HFFc6 (cell line): Measurements from ENCODE around the gene SCN4B. TPM values are rescaled to one million over a fixed set of nuclear protein-coding genes. Genes with fewer than 3 reads are reported as not detected.

ENCODE experiments used
- DNase-seq: peaks from one replicate; pipeline ENCODE4 v3.0.0-alpha.2; 2018
- H3K27ac Mint-ChIP-seq: 2 replicates; pipeline ENCODE4 v1.8.0; 2020; ENCODE audit warnings: mild to moderate bottlenecking, mixed read lengths
- H3K27me3 Mint-ChIP-seq: 2 replicates; pipeline ENCODE4 v1.8.0; 2021; ENCODE audit warnings: mild to moderate bottlenecking, moderate library complexity, mixed read lengths; ENCODE audit not compliant: insufficient read depth
- H3K36me3 Mint-ChIP-seq: 2 replicates; pipeline ENCODE4 v1.8.0; 2021; ENCODE audit warnings: low read depth, mixed read lengths
- H3K4me1 Mint-ChIP-seq: 2 replicates; pipeline ENCODE4 v1.8.0; 2020; ENCODE audit warnings: low read depth, mixed read lengths
- H3K4me3 Mint-ChIP-seq: 2 replicates; pipeline ENCODE4 v1.8.0; 2020; ENCODE audit warnings: mild to moderate bottlenecking, moderate library complexity, mixed read lengths
- H3K9me3 Mint-ChIP-seq: 2 replicates; pipeline ENCODE4 v1.8.0; 2020; ENCODE audit warnings: mild to moderate bottlenecking, mixed read lengths
- CTCF ChIP-seq: fragments of 200-600 bp; sonication (generic); IDR thresholded peaks from 2 replicates; pipeline ENCODE4 v1.5.0; 2021; ENCODE audit warnings: antibody characterized with exemption, mild to moderate bottlenecking
- total RNA-seq, 6 experiments: library from RNA; stranded (reverse); fragmentation: NEBNext Ultra II Directional; extraction: Animal tissue kit (Norgen Biotek cat#: 25700); gene quantifications; 2 replicates in 1 of 6; 3 replicates in 5 of 6; pipeline ENCODE4 v1.2.3, GENCODE V29; 2021

SCN4B gene
- total RNA-seq, 6 experiments from 2014 or later = 0.07 to 0.10 TPM; not detected in 4

- Mint-ChIP-seq H3K36me3 (peaks cover 11% of the 10 kb centered on the region; the same call in 1 of the 2 replicates), H3K4me1 (no peaks in the 10 kb centered on the region), H3K27ac (no peak overlapping the region), H3K9me3 (peaks cover 31% of the 10 kb centered on the region), H3K27me3 (peaks cover 28% of the 10 kb centered on the region), H3K4me3 (no peak overlapping the region)
- no peak for DNase-seq
- no peak for TF ChIP-seq CTCF
These were observed 62.0 kb downstream of the SCN4B start for GRCh38 chr11:118090545-118091162.

- Mint-ChIP-seq H3K27ac (no peak overlapping the region), H3K27me3 (peaks cover 33% of the 10 kb centered on the region), H3K4me3 (no peak overlapping the region), H3K9me3 (peaks cover 31% of the 10 kb centered on the region), H3K4me1 (no peaks in the 10 kb centered on the region), H3K36me3 (peaks cover 11% of the 10 kb centered on the region; the same call in 1 of the 2 replicates)
- no peak for DNase-seq
- no peak for TF ChIP-seq CTCF
These were observed 64.1 kb downstream of the SCN4B start for GRCh38 chr11:118088531-118088930.

GRCh38 chr11:118087931-118088330 is 64.7 kb downstream of the SCN4B start:
- Mint-ChIP-seq H3K9me3 (peaks cover 31% of the 10 kb centered on the region), H3K27ac (no peak overlapping the region), H3K36me3 (peaks cover 11% of the 10 kb centered on the region; the same call in 1 of the 2 replicates), H3K4me1 (no peaks in the 10 kb centered on the region), H3K4me3 (no peak overlapping the region), H3K27me3 (peaks cover 35% of the 10 kb centered on the region)
- DNase-seq = no peak
- no peak for TF ChIP-seq CTCF

GRCh38 chr11:118086913-118087768 is 65.5 kb downstream of the SCN4B start, which contains the start of gene SMIM35:
SMIM35 (minus strand) TSS chr11:118086963; CDS start chr11:118086757, 206 bp downstream.
- peaks cover 11% of the 10 kb centered on the region; the same call in 1 of the 2 replicates for H3K36me3 Mint-ChIP-seq
- no peaks in the 10 kb centered on the region for H3K4me1 Mint-ChIP-seq
- peaks cover 31% of the 10 kb centered on the region for H3K9me3 Mint-ChIP-seq
- no peak for TF ChIP-seq CTCF
- no peak within 1 kb of the TSS for H3K4me3 Mint-ChIP-seq
- DNase-seq = no peak
- H3K27me3 Mint-ChIP-seq = peaks cover 36% of the 10 kb centered on the region
- H3K27ac Mint-ChIP-seq = no peak within 1 kb of the TSS

GRCh38 chr11:118084656-118085055 is 68.0 kb downstream of the SCN4B start:
- Mint-ChIP-seq H3K4me1 (no peaks in the 10 kb centered on the region), H3K36me3 (peaks cover 11% of the 10 kb centered on the region; the same call in 1 of the 2 replicates), H3K4me3 (no peak overlapping the region), H3K27ac (no peak overlapping the region), H3K27me3 (peaks cover 39% of the 10 kb centered on the region), H3K9me3 (peaks cover 31% of the 10 kb centered on the region)
- DNase-seq = no peak
- no peak for TF ChIP-seq CTCF
